Upper lobe of left lung (tissue), 4 donors: ENCODE measurements around the gene PROCR.

Experiments used
- CTCF ChIP-seq, 6 experiments: fragments of 450-650 bp in 4 of 6; fragments of 200-600 bp in 2 of 6; sonication (generic) in 2 of 6; IDR thresholded peaks; one replicate each; pipeline ENCODE4 v1.5.1; 2016 to 2019; ENCODE audit warnings: antibody characterized with exemption in 6 of 6
- EP300 ChIP-seq, 4 donors: sonication (generic); formaldehyde crosslinking; IDR thresholded peaks; one replicate each; pipeline ENCODE4 v1.5.1; 2017; ENCODE audit warnings: antibody characterized with exemption in 4 of 4, control low read depth in 2 of 4
- POLR2A ChIP-seq, 4 donors: fragments of 450-650 bp; IDR thresholded peaks; one replicate each; pipeline ENCODE4 v1.5.1; 2016 to 2017; ENCODE audit warnings: antibody characterized with exemption in 4 of 4, mild to moderate bottlenecking in 2 of 4

- no peak for TF ChIP-seq CTCF (IDR thresholded peaks at IDR 0.05)
- TF ChIP-seq POLR2A (IDR thresholded peaks at IDR 0.05) = no peak
- no peak for TF ChIP-seq EP300 (IDR thresholded peaks at IDR 0.05)
These were observed 6.4 kb upstream of the PROCR start for GRCh38 chr20:35165221-35166185.
